Brain microvascular endothelial cell (primary cell): ENCODE data around the gene LGR4.

Source experiments
- DNase-seq: peaks from one replicate; pipeline ENCODE4 v3.0.0-alpha.2; 2020
- H3K27ac ChIP-seq: fragments of 250-450 bp; sonication (Bioruptor Pico); 2 replicates; pipeline ENCODE4 v1.5.1; 2020; ENCODE audit warnings: mild to moderate bottlenecking, moderate library complexity
- H3K27me3 ChIP-seq: fragments of 250-450 bp; sonication (Bioruptor Pico); replicated peaks from 2 replicates; pipeline ENCODE4 v1.5.1; 2020; ENCODE audit warnings: mild to moderate bottlenecking
- H3K36me3 ChIP-seq: fragments of 250-450 bp; sonication (Bioruptor Pico); replicated peaks from 2 replicates; pipeline ENCODE4 v1.5.1; 2020; ENCODE audit warnings: mild to moderate bottlenecking
- H3K4me3 ChIP-seq: 2 replicates; pipeline ENCODE4 v1.5.1; 2011; ENCODE audit warnings: low read depth, mild to moderate bottlenecking, control low read depth, low read length, moderate library complexity
- in situ Hi-C: cut with HindIII; loops from 2 replicates; pipeline ENCODE4 v1.10.0; 2017; ENCODE audit warnings: low sequenced_read_pairs, low pct_ligation_motif_present
- TF ChIP-seq, protein P1 (sequence below): IDR thresholded peaks from 2 replicates; pipeline ENCODE4 v1.5.1; 2011; ENCODE audit warnings: low read depth, mild to moderate bottlenecking, moderate library complexity, low read length, control low read depth, inconsistent platforms; ENCODE audit errors: missing control alignments

LGR4 gene

GRCh38 chr11:27505781-27506180 is 33.2 kb upstream of the LGR4 start:
- peaks cover 2% of the 10 kb centered on the region for H3K36me3 ChIP-seq
- H3K4me3 ChIP-seq = peak overlapping the region; percentile 99
- DNase-seq = no peak
- TF ChIP-seq, protein P1, sequence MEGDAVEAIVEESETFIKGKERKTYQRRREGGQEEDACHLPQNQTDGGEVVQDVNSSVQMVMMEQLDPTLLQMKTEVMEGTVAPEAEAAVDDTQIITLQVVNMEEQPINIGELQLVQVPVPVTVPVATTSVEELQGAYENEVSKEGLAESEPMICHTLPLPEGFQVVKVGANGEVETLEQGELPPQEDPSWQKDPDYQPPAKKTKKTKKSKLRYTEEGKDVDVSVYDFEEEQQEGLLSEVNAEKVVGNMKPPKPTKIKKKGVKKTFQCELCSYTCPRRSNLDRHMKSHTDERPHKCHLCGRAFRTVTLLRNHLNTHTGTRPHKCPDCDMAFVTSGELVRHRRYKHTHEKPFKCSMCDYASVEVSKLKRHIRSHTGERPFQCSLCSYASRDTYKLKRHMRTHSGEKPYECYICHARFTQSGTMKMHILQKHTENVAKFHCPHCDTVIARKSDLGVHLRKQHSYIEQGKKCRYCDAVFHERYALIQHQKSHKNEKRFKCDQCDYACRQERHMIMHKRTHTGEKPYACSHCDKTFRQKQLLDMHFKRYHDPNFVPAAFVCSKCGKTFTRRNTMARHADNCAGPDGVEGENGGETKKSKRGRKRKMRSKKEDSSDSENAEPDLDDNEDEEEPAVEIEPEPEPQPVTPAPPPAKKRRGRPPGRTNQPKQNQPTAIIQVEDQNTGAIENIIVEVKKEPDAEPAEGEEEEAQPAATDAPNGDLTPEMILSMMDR = no peak
- in situ Hi-C loops = no loop called here
- no peaks in the 10 kb centered on the region for H3K27me3 ChIP-seq
- peak overlapping the region; percentile 93 for H3K27ac ChIP-seq

- no peak for DNase-seq
- Histone ChIP-seq H3K36me3 (peaks cover 11% of the 10 kb centered on the region), H3K4me3 (no peak overlapping the region), H3K27me3 (no peaks in the 10 kb centered on the region), H3K27ac (no peak overlapping the region)
- TF ChIP-seq, protein P1 = no peak
- in situ Hi-C loops = no loop called here
Observed at GRCh38 chr11:27504205-27504604, 31.6 kb upstream of the LGR4 start.

- DNase-seq = no peak
- Histone ChIP-seq H3K27me3 (no peaks in the 10 kb centered on the region), H3K27ac (no peak overlapping the region), H3K36me3 (peaks cover 17% of the 10 kb centered on the region), H3K4me3 (no peak overlapping the region)
- in situ Hi-C loops = no loop called here
- TF ChIP-seq, protein P1 = no peak
Observed at GRCh38 chr11:27501100-27501499, 28.5 kb upstream of the LGR4 start.

GRCh38 chr11:27497911-27498310 is 25.3 kb upstream of the LGR4 start:
- H3K27me3 ChIP-seq = no peaks in the 10 kb centered on the region
- peaks cover 17% of the 10 kb centered on the region for H3K36me3 ChIP-seq
- in situ Hi-C loops = loop anchor here (25.0 kb wide), 1 partner anchor 311 kb away; no protein-coding TSS in a partner anchor
- H3K4me3 ChIP-seq = no peak overlapping the region
- no peak for DNase-seq
- no peak overlapping the region for H3K27ac ChIP-seq
- TF ChIP-seq, protein P1 = no peak

GRCh38 chr11:27497284-27497866 is 24.8 kb upstream of the LGR4 start:
- no peak overlapping the region for H3K4me3 ChIP-seq
- DNase-seq = no peak
- peaks cover 17% of the 10 kb centered on the region for H3K36me3 ChIP-seq
- no peak overlapping the region for H3K27ac ChIP-seq
- in situ Hi-C loops = loop anchor here (25.0 kb wide), 1 partner anchor 310 kb away; no protein-coding TSS in a partner anchor
- no peaks in the 10 kb centered on the region for H3K27me3 ChIP-seq
- TF ChIP-seq, protein P1 = peak; percentile 24

DNA sequence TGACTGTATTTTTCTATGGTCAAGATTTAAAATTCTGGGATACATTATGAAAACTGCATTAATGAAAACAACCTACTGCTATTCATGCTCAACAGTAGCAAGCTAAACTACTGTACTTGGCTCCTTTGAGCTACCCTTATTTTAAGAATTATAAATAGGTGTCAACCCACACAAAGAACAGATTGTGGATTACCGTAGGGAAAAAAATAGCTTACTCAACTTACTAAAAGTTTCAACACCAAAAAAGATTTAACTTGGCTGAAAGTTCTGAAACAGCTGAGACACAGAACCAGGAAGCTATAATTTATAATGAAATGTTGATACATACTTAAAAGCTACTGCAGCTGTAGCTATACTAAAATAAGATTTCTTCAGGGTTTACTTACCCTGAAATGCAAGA is 23.9 kb upstream of the LGR4 start:
- H3K27me3 ChIP-seq = no peaks in the 10 kb centered on the region
- H3K4me3 ChIP-seq = no peak overlapping the region
- TF ChIP-seq, protein P1 = no peak
- no peak for DNase-seq
- in situ Hi-C loops = loop anchor here (25.0 kb wide), 1 partner anchor 309 kb away; no protein-coding TSS in a partner anchor
- peaks cover 22% of the 10 kb centered on the region for H3K36me3 ChIP-seq
- no peak overlapping the region for H3K27ac ChIP-seq
